Thymus (tissue), 11 donors: ENCODE measurements around the gene DUOXA1. TPM values are rescaled to one million over a fixed set of nuclear protein-coding genes. Genes with fewer than 3 reads are reported as not detected.

Source experiments
- DNase-seq, 9 donors: peaks; one replicate each; pipeline ENCODE4 v3.0.0-alpha.2; 2013; ENCODE audit warnings: low spot score in 9 of 9, low read depth in 6 of 9, missing footprints in 1 of 9
- H3K27ac ChIP-seq, 2 donors: one replicate each; pipeline ENCODE4 v1.5.1; 2013; ENCODE audit warnings: control low read depth in 1 of 2, low read depth in 1 of 2, low read length in 1 of 2, mild to moderate bottlenecking in 1 of 2, moderate library complexity in 1 of 2
- H3K27me3 ChIP-seq, 2 donors: one replicate each; pipeline ENCODE4 v1.5.1; 2013; ENCODE audit warnings: low read length in 1 of 2; ENCODE audit not compliant: control insufficient read depth in 2 of 2, insufficient read depth in 1 of 2
- H3K36me3 ChIP-seq, 2 donors: one replicate each; pipeline ENCODE4 v1.5.1; 2013; ENCODE audit warnings: low read length in 1 of 2, mild to moderate bottlenecking in 1 of 2, moderate library complexity in 1 of 2; ENCODE audit not compliant: control insufficient read depth in 2 of 2, insufficient read depth in 2 of 2
- H3K4me1 ChIP-seq, 2 donors: one replicate each; pipeline ENCODE4 v1.5.1; 2013; ENCODE audit warnings: low read length in 2 of 2; ENCODE audit not compliant: control insufficient read depth in 2 of 2, insufficient read depth in 2 of 2
- H3K4me3 ChIP-seq, 2 donors: one replicate each; pipeline ENCODE4 v1.5.1; 2013; ENCODE audit warnings: low read length in 2 of 2, control low read depth in 1 of 2, mild to moderate bottlenecking in 1 of 2
- H3K9me3 ChIP-seq, 2 donors: one replicate each; pipeline ENCODE4 v1.5.1; 2013; ENCODE audit warnings: low read length in 1 of 2, mild to moderate bottlenecking in 1 of 2; ENCODE audit not compliant: control insufficient read depth in 2 of 2, insufficient read depth in 1 of 2
- WGBS: extraction: QIAGEN DNeasy Blood & Tissue Kit; methylation state at CpG from one replicate; pipeline ENCODE4 v1.1.7; 2013; 5-methylcytosine and 5-hydroxymethylcytosine counted together
- polyA plus RNA-seq: library from polyadenylated mRNA; stranded (reverse); fragments of 200-250 nt; gene quantifications from one replicate; pipeline ENCODE4 v1.2.3, GENCODE V29; 2013
- total RNA-seq: library from RNA; stranded (reverse); fragments of 120-200 nt; gene quantifications from one replicate; pipeline ENCODE4 v1.2.4, GENCODE V29; 2013
- donor health status: healthy.

DUOXA1 gene
- total and polyA plus RNA-seq, 2 donors, result 0.24 to 4.8 TPM

GRCh38 chr15:45102226-45102625, 27.5 kb downstream of the DUOXA1 start:
- no peak overlapping the region for H3K27ac ChIP-seq
- H3K4me3 ChIP-seq, result no peak overlapping the region
- no peaks in the 10 kb centered on the region for H3K9me3 ChIP-seq
- DNase-seq, result no peak
- H3K27me3 ChIP-seq, result peaks cover 0 to 21% of the 10 kb centered on the region in 2 donors
- no peaks in the 10 kb centered on the region for H3K36me3 ChIP-seq
- no peaks in the 10 kb centered on the region for H3K4me1 ChIP-seq
- 94% methylated on average over 6 of the region's 6 CpGs for WGBS

GRCh38 chr15:45101749-45102148, 27.9 kb downstream of the DUOXA1 start:
- Histone ChIP-seq H3K36me3 (no peaks in the 10 kb centered on the region), H3K4me3 (no peak overlapping the region), H3K27ac (no peak overlapping the region), H3K9me3 (no peaks in the 10 kb centered on the region), H3K27me3 (peaks cover 0 to 16% of the 10 kb centered on the region in 2 donors), H3K4me1 (no peaks in the 10 kb centered on the region)
- WGBS, result 95% methylated on average over 12 of the region's 12 CpGs
- no peak for DNase-seq

GRCh38 chr15:45100884-45101625, 28.6 kb downstream of the DUOXA1 start:
- H3K4me3 ChIP-seq, result no peak overlapping the region
- 78% methylated on average over 7 of the region's 7 CpGs for WGBS
- DNase-seq, result no peak
- no peaks in the 10 kb centered on the region for H3K36me3 ChIP-seq
- H3K4me1 ChIP-seq, result no peaks in the 10 kb centered on the region
- peaks cover 0 to 13% of the 10 kb centered on the region in 2 donors for H3K27me3 ChIP-seq
- no peak overlapping the region for H3K27ac ChIP-seq
- H3K9me3 ChIP-seq, result no peaks in the 10 kb centered on the region

GRCh38 chr15:45099549-45100165, 30.0 kb downstream of the DUOXA1 start:
- DNase-seq, result no peak
- peaks cover 0 to 7% of the 10 kb centered on the region in 2 donors for H3K27me3 ChIP-seq
- no peak overlapping the region for H3K27ac ChIP-seq
- 91% methylated on average over 23 of the region's 23 CpGs for WGBS
- H3K4me3 ChIP-seq, result no peak overlapping the region
- H3K36me3 ChIP-seq, result no peaks in the 10 kb centered on the region
- no peaks in the 10 kb centered on the region for H3K9me3 ChIP-seq
- no peaks in the 10 kb centered on the region for H3K4me1 ChIP-seq

- Histone ChIP-seq H3K4me3 (no peak overlapping the region), H3K9me3 (no peaks in the 10 kb centered on the region), H3K27ac (no peak overlapping the region), H3K27me3 (peaks cover 0 to 4% of the 10 kb centered on the region in 2 donors), H3K36me3 (no peaks in the 10 kb centered on the region), H3K4me1 (no peaks in the 10 kb centered on the region)
- WGBS, result 97% methylated on average over 7 of the region's 7 CpGs
- no peak for DNase-seq
Measured at GRCh38 chr15:45097466-45097865, 32.2 kb downstream of the DUOXA1 start.

- Histone ChIP-seq H3K36me3 (no peaks in the 10 kb centered on the region), H3K27me3 (peaks cover 2 to 4% of the 10 kb centered on the region in 2 donors), H3K4me3 (no peak overlapping the region), H3K9me3 (no peaks in the 10 kb centered on the region), H3K4me1 (no peaks in the 10 kb centered on the region), H3K27ac (no peak overlapping the region)
- no peak for DNase-seq
- WGBS, result 96% methylated on average over 11 of the region's 11 CpGs
Measured at GRCh38 chr15:45095661-45096060, 34.0 kb downstream of the DUOXA1 start.

- Histone ChIP-seq H3K4me3 (no peak overlapping the region), H3K27me3 (peaks cover 2% of the 10 kb centered on the region in 2 donors), H3K9me3 (no peaks in the 10 kb centered on the region), H3K36me3 (no peaks in the 10 kb centered on the region), H3K4me1 (no peaks in the 10 kb centered on the region), H3K27ac (no peak overlapping the region)
- 92% methylated on average over 9 of the region's 9 CpGs for WGBS
- DNase-seq, result no peak
Measured at GRCh38 chr15:45094358-45094730, 35.3 kb downstream of the DUOXA1 start.

GRCh38 chr15:45093622-45094357, 35.9 kb downstream of the DUOXA1 start:
- no peak for DNase-seq
- Histone ChIP-seq H3K27me3 (peaks cover 2 to 3% of the 10 kb centered on the region in 2 donors), H3K4me1 (no peaks in the 10 kb centered on the region), H3K9me3 (no peaks in the 10 kb centered on the region), H3K4me3 (no peak overlapping the region), H3K27ac (no peak overlapping the region), H3K36me3 (no peaks in the 10 kb centered on the region)
- 95% methylated on average over 11 of the region's 11 CpGs for WGBS

GRCh38 chr15:45093013-45093412, 36.7 kb downstream of the DUOXA1 start:
- Histone ChIP-seq H3K4me3 (no peak overlapping the region), H3K36me3 (no peaks in the 10 kb centered on the region), H3K27me3 (peaks cover 2 to 7% of the 10 kb centered on the region in 2 donors), H3K4me1 (no peaks in the 10 kb centered on the region), H3K27ac (no peak overlapping the region), H3K9me3 (no peaks in the 10 kb centered on the region)
- no peak for DNase-seq
- WGBS, result 96% methylated on average over 4 of the region's 4 CpGs
